Testis (tissue), 2 donors: Measurements from ENCODE around the gene SLC27A3.

Experiments
- POLR2A ChIP-seq: fragments of 450-650 bp; IDR thresholded peaks from one replicate; pipeline ENCODE4 v1.6.1; 2017; ENCODE audit warnings: antibody characterized with exemption, mild to moderate bottlenecking, moderate library complexity
- TF ChIP-seq, protein P1 (sequence below), 3 experiments: fragments of 450-650 bp in 2 of 3; fragments of 200-600 bp in 1 of 3; sonication (generic) in 1 of 3; IDR thresholded peaks; one replicate each; pipeline ENCODE4 v1.5.1; 2016 to 2019; ENCODE audit warnings: antibody characterized with exemption in 3 of 3, mild to moderate bottlenecking in 2 of 3, moderate library complexity in 1 of 3

DNA sequence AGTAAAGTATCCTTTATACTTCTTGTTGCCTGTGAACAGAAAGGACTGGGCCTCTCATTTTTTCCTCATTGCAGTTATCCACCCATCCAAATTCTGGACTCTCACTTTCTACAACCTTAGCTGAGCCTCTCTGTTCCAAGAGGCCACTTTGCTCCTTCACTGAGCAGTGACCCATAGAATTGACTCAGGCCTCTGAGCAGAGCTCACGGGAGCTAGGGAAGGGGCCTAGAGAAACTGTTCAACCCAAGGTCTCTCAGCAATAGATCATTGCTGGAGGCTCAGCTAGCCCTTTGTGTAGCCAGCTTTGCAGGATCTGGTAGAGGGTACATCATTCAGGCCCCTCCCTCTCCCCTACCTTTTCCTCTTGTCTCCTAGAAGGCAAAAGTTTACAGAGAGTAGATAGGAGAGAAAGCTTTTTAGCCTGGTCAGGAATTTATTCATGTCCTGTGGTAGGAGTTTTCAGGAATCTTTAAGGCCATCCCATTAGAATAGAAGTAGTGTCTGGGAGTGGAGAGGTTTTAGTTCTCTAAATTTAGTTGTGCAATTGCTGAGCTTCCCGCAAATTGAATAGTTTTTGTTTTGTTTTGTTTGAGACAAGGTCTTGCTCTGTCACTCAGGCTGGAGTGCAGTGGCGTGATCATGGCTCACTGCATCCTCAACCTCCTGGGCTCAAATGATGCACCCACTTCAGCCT, 40.7 kb upstream of the SLC27A3 start:
- no peak for TF ChIP-seq POLR2A
- TF ChIP-seq, protein P1, sequence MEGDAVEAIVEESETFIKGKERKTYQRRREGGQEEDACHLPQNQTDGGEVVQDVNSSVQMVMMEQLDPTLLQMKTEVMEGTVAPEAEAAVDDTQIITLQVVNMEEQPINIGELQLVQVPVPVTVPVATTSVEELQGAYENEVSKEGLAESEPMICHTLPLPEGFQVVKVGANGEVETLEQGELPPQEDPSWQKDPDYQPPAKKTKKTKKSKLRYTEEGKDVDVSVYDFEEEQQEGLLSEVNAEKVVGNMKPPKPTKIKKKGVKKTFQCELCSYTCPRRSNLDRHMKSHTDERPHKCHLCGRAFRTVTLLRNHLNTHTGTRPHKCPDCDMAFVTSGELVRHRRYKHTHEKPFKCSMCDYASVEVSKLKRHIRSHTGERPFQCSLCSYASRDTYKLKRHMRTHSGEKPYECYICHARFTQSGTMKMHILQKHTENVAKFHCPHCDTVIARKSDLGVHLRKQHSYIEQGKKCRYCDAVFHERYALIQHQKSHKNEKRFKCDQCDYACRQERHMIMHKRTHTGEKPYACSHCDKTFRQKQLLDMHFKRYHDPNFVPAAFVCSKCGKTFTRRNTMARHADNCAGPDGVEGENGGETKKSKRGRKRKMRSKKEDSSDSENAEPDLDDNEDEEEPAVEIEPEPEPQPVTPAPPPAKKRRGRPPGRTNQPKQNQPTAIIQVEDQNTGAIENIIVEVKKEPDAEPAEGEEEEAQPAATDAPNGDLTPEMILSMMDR (IDR thresholded peaks at IDR 0.05): no peak
